Heart right ventricle (tissue), 16 donors: Measurements from ENCODE around the gene ARG2. TPM values are rescaled to one million over a fixed set of nuclear protein-coding genes. Genes with fewer than 3 reads are reported as not detected.

Experiments
- ATAC-seq, 8 donors: fragments of 200-7000 bp; cut with Tn5 transposase; one replicate each; pipeline ENCODE4 v1.9.1; 2020; ENCODE audit warnings: mild to moderate bottlenecking in 8 of 8, moderate library complexity in 8 of 8, moderate number of reproducible peaks in 1 of 8
- DNase-seq, 2 donors: peaks; one replicate each; pipeline ENCODE4 v3.0.0-alpha.2; 2020
- H3K27ac ChIP-seq, 10 donors: fragments of 200-600 bp; sonication (generic) in 2 of 10; one replicate each; pipeline versions ENCODE4 v1.5.0 to v1.8.0; 2020 to 2022; ENCODE audit warnings: mild to moderate bottlenecking in 3 of 10
- H3K27me3 ChIP-seq, 7 donors: fragments of 200-600 bp; one replicate each; pipeline ENCODE4 v1.8.0; 2021 to 2022; ENCODE audit warnings: mild to moderate bottlenecking in 2 of 7
- H3K36me3 ChIP-seq, 9 donors: fragments of 200-600 bp; sonication (generic) in 1 of 9; one replicate each; pipeline versions ENCODE4 v1.5.0 to v1.8.0; 2020 to 2022; ENCODE audit warnings: mild to moderate bottlenecking in 2 of 9
- H3K4me1 ChIP-seq, 9 donors: fragments of 200-600 bp; sonication (generic) in 1 of 9; one replicate each; pipeline versions ENCODE4 v1.5.0 to v1.8.0; 2020 to 2022; ENCODE audit warnings: mild to moderate bottlenecking in 4 of 9
- H3K4me3 ChIP-seq, 10 donors: fragments of 200-600 bp; sonication (generic) in 2 of 10; one replicate each; pipeline versions ENCODE4 v1.5.0 to v1.8.0; 2020 to 2022; ENCODE audit warnings: mild to moderate bottlenecking in 7 of 10, moderate library complexity in 2 of 10
- H3K9me3 ChIP-seq, 11 donors: fragments of 200-600 bp in 10 of 11; sonication (generic) in 2 of 11; one replicate each; pipeline versions ENCODE4 v1.5.0 to v1.8.0; 2013 to 2022; ENCODE audit warnings: mild to moderate bottlenecking in 2 of 11, control low read depth in 1 of 11, moderate library complexity in 1 of 11
- WGBS, 2 donors: extraction: QIAGEN DNeasy Blood & Tissue Kit; methylation state at CpG; one replicate each; pipeline ENCODE4 v1.1.7; 2013; ENCODE audit warnings: inconsistent platforms in 1 of 2; 5-methylcytosine and 5-hydroxymethylcytosine counted together
- intact Hi-C, 10 donors: fragments of 100-400 bp; cut with DNase I; formaldehyde crosslinking; loops; one replicate each; pipeline versions ENCODE4 v1.11.1 to v1.14.2; 2022
- polyA plus RNA-seq, 2 donors: library from polyadenylated mRNA; stranded (reverse); fragments of 200-250 nt; gene quantifications; one replicate each; pipeline ENCODE4 v1.2.3, GENCODE V29; 2013
- total RNA-seq, 10 donors: library from RNA; stranded (reverse); fragmentation: NEBNext Ultra II Directional in 3 of 10; extraction: Animal tissue kit (Norgen Biotek cat#: 25700) in 3 of 10; gene quantifications; one replicate each; pipeline versions ENCODE4 v1.2.1 to v1.2.4, GENCODE V29; 2021 to 2023
- TF ChIP-seq, protein P1 (sequence below), 9 donors: fragments of 200-600 bp; sonication (generic) in 2 of 9; IDR thresholded peaks; one replicate each; pipeline versions ENCODE4 v1.5.0 to v1.8.0; 2021 to 2022; ENCODE audit warnings: antibody characterized with exemption in 9 of 9, mild to moderate bottlenecking in 5 of 9, moderate library complexity in 1 of 9
- donor health status: Arrhythmogenic right ventricular cardiomyopathy.
- donor health status: ischemic (EF 13 %, LVEDD 7.1; RV severe dilation, severe dysfunction).
- donor health status: healthy with polysubstance abuse.
- donor health status: DM: no; HTN: yes; CAD: no.
- donor health status: DM: no; HTN: no; CAD: no.
- donor health status: ischemic (EF 25% LVEDD 6.9; RV normal size, moderate dysfunction).
- donor health status: ischemic (EF 25% LVEDD 5.7; RV mildly dilated, moderate dysfunction).
- donor health status: healthy.
- donor health status: DM: yes; HTN: yes; CAD: no.
- donor health status: Ischemic cardiomyopathy.
- donor health status: ischemic (EF 35%, LVEDD 5.7; RV mildly dilated, moderate dysfunction).
- donor health status: nonischemic (EF 11% LVEDD 7.7; RV severe dilation, severe dysfunction).
- donor health status: DM: yes; HTN: yes; CAD: no.
- donor health status: PGD.
- donor health status: ischemic (EF 29% LVEDD 5.4; RV normal size, mild dysfunction).
- donor health status: nonischemic (EF 23%, LVEDD 6.1; RV moderate dilation, normal function).

Gene ARG2
- total and polyA plus RNA-seq, 12 donors = 0.22 to 42.4 (median 1.5) TPM

DNA sequence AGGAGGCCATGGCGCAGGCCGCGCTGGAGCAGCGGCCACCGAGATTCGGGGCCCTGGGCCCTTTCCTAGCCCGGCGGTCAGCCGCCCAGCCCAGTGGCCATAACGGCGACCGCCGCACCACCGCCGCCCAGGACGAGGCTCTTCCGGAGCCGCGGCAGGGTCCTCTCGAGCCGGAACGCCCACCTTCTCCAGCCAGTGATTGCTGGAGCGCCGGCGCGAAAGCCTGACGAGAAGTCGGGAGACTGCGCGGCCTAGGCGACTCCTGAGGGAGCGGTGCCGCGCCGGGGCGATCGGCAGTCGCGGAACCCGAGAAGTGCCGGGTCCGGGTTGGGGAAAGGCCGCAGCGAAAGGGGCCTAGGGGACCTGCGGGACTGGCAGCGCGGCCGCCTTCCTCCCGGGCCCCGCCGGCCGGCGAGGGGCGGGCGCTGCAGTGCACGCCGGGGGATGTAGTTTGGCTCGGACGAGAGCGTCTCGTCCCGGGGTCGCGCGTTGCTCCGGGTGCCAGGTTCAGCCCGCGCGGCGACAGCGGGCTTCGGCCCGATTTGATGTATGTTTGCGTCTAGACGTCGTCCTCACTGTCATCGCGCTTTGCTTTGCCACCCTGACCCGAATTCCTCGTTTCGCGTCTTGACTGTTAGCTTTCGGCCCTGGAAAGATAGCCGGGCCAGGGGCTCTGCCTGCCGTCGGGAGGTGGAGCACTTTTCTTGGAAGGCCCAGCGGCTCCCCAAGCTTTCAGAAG, 54.9 kb downstream of the ARG2 start, which contains the start of gene VTI1B:
Gene VTI1B, minus strand, starts transcription at position 153 of the 739 bp plus-strand sequence. Its CDS starts 143 bp downstream, at position 10.
- intact Hi-C loops = loop anchor here in 1 of 10 donors (2.0 to 5.0 kb wide), 2 partner anchors 20 to 72 kb away; partner anchors contain the start of genes PIGH and RDH11
- H3K27ac ChIP-seq = peak within 1 kb of the TSS; percentile 96 to 100 (median 100)
- 0 to 1% methylated on average over 78 to 87 of the region's 87 CpGs for WGBS, 2 donors
- peak within 1 kb of the TSS; percentile 79 to 99 (median 95) for H3K4me3 ChIP-seq
- DNase-seq (peak; percentile 84 to 85), ATAC-seq (peak; percentile 96 to 98 (median 96))
- H3K36me3 ChIP-seq = peaks cover 0 to 22% (median 9%) of the 10 kb centered on the region in 9 donors
- TF ChIP-seq, protein P1, sequence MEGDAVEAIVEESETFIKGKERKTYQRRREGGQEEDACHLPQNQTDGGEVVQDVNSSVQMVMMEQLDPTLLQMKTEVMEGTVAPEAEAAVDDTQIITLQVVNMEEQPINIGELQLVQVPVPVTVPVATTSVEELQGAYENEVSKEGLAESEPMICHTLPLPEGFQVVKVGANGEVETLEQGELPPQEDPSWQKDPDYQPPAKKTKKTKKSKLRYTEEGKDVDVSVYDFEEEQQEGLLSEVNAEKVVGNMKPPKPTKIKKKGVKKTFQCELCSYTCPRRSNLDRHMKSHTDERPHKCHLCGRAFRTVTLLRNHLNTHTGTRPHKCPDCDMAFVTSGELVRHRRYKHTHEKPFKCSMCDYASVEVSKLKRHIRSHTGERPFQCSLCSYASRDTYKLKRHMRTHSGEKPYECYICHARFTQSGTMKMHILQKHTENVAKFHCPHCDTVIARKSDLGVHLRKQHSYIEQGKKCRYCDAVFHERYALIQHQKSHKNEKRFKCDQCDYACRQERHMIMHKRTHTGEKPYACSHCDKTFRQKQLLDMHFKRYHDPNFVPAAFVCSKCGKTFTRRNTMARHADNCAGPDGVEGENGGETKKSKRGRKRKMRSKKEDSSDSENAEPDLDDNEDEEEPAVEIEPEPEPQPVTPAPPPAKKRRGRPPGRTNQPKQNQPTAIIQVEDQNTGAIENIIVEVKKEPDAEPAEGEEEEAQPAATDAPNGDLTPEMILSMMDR (IDR thresholded peaks at IDR 0.05) = peak in 4 of 9 donors; percentile 22 to 46 (median 42)
- no peaks in the 10 kb centered on the region for H3K9me3 ChIP-seq
- peaks cover 7 to 34% (median 25%) of the 10 kb centered on the region in 9 donors for H3K4me1 ChIP-seq
- H3K27me3 ChIP-seq = no peaks in the 10 kb centered on the region

DNA sequence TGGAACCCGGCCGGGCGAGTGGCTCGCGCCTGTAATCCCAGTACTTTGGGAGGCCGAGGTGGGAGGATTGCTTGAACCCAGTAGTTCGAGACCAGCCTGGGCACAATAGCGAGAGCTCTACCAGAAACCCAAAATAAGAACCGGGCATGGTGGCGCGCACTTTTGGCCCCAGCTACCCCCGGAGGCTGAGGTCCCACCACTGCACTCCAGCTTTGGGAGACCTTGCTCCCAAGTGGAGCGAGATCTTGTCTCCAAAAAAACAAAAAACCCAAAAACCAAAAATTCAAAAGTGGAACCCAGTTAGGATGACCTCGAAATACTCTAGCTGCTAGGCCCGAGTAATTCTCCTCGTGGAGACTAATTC, 55.5 kb downstream of the ARG2 start:
- no peaks in the 10 kb centered on the region for H3K9me3 ChIP-seq
- WGBS, 2 donors = 32 to 33% methylated on average over 16 of the region's 16 CpGs
- H3K36me3 ChIP-seq = peaks cover 0 to 27% (median 9%) of the 10 kb centered on the region in 9 donors
- TF ChIP-seq, protein P1 (IDR thresholded peaks at IDR 0.05) = no peak
- intact Hi-C loops = loop anchor here in 1 of 10 donors (2.0 kb wide), 1 partner anchor 20 kb away; the partner anchor contains the start of gene RDH11
- peak overlapping the region; percentile 79 to 99 (median 95) for H3K4me3 ChIP-seq
- H3K27ac ChIP-seq = peak overlapping the region; percentile 96 to 100 (median 100)
- DNase-seq = no peak
- no peak for ATAC-seq
- no peaks in the 10 kb centered on the region for H3K27me3 ChIP-seq
- peaks cover 7 to 34% (median 27%) of the 10 kb centered on the region in 9 donors for H3K4me1 ChIP-seq

DNA sequence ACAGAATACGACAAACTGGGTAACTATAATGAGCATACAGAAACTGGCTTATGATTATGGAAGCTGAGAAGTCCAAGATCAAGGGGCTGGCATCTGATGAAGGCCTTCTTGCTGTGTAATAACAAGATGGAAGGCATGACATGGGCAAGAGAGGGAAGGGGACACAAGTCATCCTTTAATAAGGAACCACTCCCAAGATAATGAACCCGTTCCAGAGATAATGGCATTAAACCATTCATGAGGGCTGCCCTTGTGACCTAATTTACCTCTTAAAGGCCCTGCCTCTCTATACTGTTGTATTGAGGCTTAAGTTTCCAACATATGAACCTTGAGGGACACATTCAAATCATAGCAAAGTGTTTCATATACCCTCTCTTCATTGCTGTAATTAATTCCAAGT, 59.3 kb downstream of the ARG2 start:
- intact Hi-C loops = no loop called here
- Histone ChIP-seq H3K27ac (no peak overlapping the region), H3K9me3 (no peaks in the 10 kb centered on the region), H3K27me3 (no peaks in the 10 kb centered on the region), H3K36me3 (peaks cover 0 to 63% (median 15%) of the 10 kb centered on the region in 9 donors), H3K4me1 (peaks cover 0 to 25% (median 4%) of the 10 kb centered on the region in 9 donors), H3K4me3 (no peak overlapping the region)
- DNase-seq (no peak), ATAC-seq (no peak)
- WGBS, 2 donors = 69 to 71% methylated on average over 2 of the region's 2 CpGs
- TF ChIP-seq, protein P1 (IDR thresholded peaks at IDR 0.05) = no peak

DNA sequence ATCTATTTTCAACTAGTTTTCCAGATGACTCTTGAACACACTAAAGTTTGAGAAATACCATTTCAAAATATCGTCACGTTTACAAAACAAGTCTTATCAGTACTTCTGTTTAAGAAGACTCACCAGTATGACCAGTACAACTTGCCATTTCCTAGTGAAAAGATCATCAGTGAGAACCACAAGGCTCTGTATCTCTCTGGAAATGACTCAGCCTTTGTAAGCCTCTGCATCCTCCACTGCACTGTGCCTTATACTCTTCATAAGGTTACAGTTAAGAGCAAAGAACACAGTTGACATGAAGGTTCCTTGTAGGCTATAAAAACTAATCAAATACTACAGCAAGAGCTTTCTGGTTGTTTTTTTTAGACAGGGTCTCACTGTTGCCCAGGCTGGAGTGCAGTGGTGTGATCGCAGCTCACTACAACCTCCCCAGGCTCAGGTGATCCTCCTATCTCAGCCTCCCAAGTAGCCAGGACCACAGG, 60.4 kb downstream of the ARG2 start:
- Histone ChIP-seq H3K4me1 (peaks cover 0 to 23% (median 3%) of the 10 kb centered on the region in 9 donors), H3K27ac (peak overlapping the region in 1 of 10 donors; percentile 39), H3K36me3 (peaks cover 0 to 75% (median 15%) of the 10 kb centered on the region in 9 donors), H3K4me3 (no peak overlapping the region), H3K9me3 (no peaks in the 10 kb centered on the region), H3K27me3 (no peaks in the 10 kb centered on the region)
- intact Hi-C loops = no loop called here
- ATAC-seq (peak in 1 of 8 donors; percentile 35), DNase-seq (no peak)
- WGBS, 2 donors = 81 to 92% methylated on average over 3 of the region's 3 CpGs
- TF ChIP-seq, protein P1 (IDR thresholded peaks at IDR 0.05) = no peak
